Activated CD4-positive, alpha-beta T cell treated with anti-CD3 and anti-CD28 coated beads for 4 hours (primary cell): ENCODE data around the gene CATSPERD.
A peak's percentile ranks its signal among the peaks of the same experiment; 100 is the strongest.

ENCODE experiments used
- DNase-seq, 2 donors: peaks; one replicate each; pipeline ENCODE4 v3.0.0-alpha.2; 2020

CATSPERD gene

GRCh38 chr19:5809053-5809452 lies 88.6 kb downstream of the CATSPERD start:
- no peak for DNase-seq

- DNase-seq, result no peak
Observed at GRCh38 chr19:5809469-5809868, 89.0 kb downstream of the CATSPERD start.

GRCh38 chr19:5811117-5811516 lies 90.7 kb downstream of the CATSPERD start:
- no peak for DNase-seq

- no peak for DNase-seq
Observed at GRCh38 chr19:5814123-5814851, 93.8 kb downstream of the CATSPERD start.

- DNase-seq, result no peak
Observed at GRCh38 chr19:5814852-5815246, 94.4 kb downstream of the CATSPERD start.

- no peak for DNase-seq
Observed at GRCh38 chr19:5817218-5817617, 96.8 kb downstream of the CATSPERD start.

- no peak for DNase-seq
Observed at GRCh38 chr19:5818594-5818993, 98.2 kb downstream of the CATSPERD start.

GRCh38 chr19:5820785-5821184 lies 100.3 kb downstream of the CATSPERD start:
- no peak for DNase-seq

- DNase-seq, result no peak
Observed at GRCh38 chr19:5821521-5822180, 101.2 kb downstream of the CATSPERD start.

- no peak for DNase-seq
Observed at GRCh38 chr19:5822181-5822844, 101.9 kb downstream of the CATSPERD start.

GRCh38 chr19:5823579-5824281 lies 103.3 kb downstream of the CATSPERD start:
- no peak for DNase-seq

GRCh38 chr19:5824751-5825150 lies 104.3 kb downstream of the CATSPERD start:
- DNase-seq, result no peak

- DNase-seq, result no peak
Observed at GRCh38 chr19:5825178-5825577, 104.7 kb downstream of the CATSPERD start.

- DNase-seq, result no peak
Observed at GRCh38 chr19:5826531-5827341, 106.3 kb downstream of the CATSPERD start.

GRCh38 chr19:5827342-5827890 lies 107.0 kb downstream of the CATSPERD start:
- no peak for DNase-seq

GRCh38 chr19:5827891-5828660 lies 107.6 kb downstream of the CATSPERD start:
- peak; percentile 92 to 97 for DNase-seq
